ENCODE results near the gene ROCK1. TPM values are rescaled to one million over a fixed set of nuclear protein-coding genes. Genes with fewer than 3 reads are reported as not detected.

ROCK1 gene
- polyA plus RNA-seq, 1 of the 3 experiments (the other 2 are of a cell fraction) = 4.9 TPM

DNA sequence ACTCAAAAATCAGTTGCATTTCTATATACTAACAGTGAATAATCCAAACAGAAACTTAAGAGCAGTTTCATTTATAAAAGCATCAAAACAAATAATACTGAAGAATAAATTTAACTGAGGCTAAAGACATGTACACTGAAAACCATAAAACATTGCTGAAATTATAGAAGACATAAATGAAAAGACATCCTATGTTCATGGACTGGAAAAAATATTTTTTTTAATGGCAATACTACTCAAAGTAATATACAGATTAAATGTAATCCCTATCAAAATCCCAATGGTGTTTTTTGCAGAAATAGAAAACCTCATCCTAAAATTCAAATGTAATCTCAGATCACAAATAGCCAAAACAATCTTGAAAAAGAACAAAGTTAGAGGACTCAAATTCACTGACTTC is 28.6 kb downstream of the ROCK1 start:
- Histone ChIP-seq H4K20me1 (ENCODE audit: insufficient read depth) (peaks cover 86% of the 10 kb centered on the region), H3K4me2 (no peak overlapping the region)
- no peak for TF ChIP-seq POLR2AphosphoS5 (IDR thresholded peaks at IDR 0.05; ENCODE audit: low read depth, low read length)
- TF ChIP-seq, protein P1, sequence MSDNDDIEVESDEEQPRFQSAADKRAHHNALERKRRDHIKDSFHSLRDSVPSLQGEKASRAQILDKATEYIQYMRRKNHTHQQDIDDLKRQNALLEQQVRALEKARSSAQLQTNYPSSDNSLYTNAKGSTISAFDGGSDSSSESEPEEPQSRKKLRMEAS (IDR thresholded peaks at IDR 0.05; ENCODE audit: low read depth) = no peak
- TF ChIP-seq FOXJ3 (CRISPR knock-in tag; IDR thresholded peaks at IDR 0.05) = no peak
- no peak for TF ChIP-seq TEAD4 (IDR thresholded peaks at IDR 0.05; ENCODE audit: borderline replicate concordance, insufficient read depth)
- TF ChIP-seq JUND (IDR thresholded peaks at IDR 0.05) = no peak
- TF ChIP-seq USF2 (IDR thresholded peaks at IDR 0.05; ENCODE audit: borderline replicate concordance, low read depth, low read length) = no peak
- TF ChIP-seq PBX3 (IDR thresholded peaks at IDR 0.05) = no peak
- no peak for TF ChIP-seq CTCF (IDR thresholded peaks at IDR 0.05)

GRCh38 chr18:21081426-21081825 is 30.2 kb downstream of the ROCK1 start:
- no peak overlapping the region for H3K4me2 ChIP-seq
- H3K27me3 ChIP-seq (ENCODE audit: insufficient read depth) = no peaks in the 10 kb centered on the region
- POLR2A ChIA-PET = no interaction called here
- H3K9me2 ChIP-seq = no peaks in the 10 kb centered on the region
- no peaks in the 10 kb centered on the region for H3F3A ChIP-seq (replicated peaks; ENCODE audit: insufficient read depth)
- H3K9me3 ChIP-seq = peaks cover 12% of the 10 kb centered on the region; the same call in 1 of the 2 replicates
- peaks cover 100% of the 10 kb centered on the region for H3K79me2 ChIP-seq (ENCODE audit: insufficient read depth)
- H3K4me1 ChIP-seq (ENCODE audit: control insufficient read depth in 1 of 2, insufficient read depth in 2 of 2, low read depth in 1 of 2, low read length in 1 of 2) = no peaks in the 10 kb centered on the region; a peak in 1 of 4 replicates
- peaks cover 0 to 24% of the 10 kb centered on the region in 2 experiments for H3K36me3 ChIP-seq (replicated peaks in 1 of 2; ENCODE audit: control insufficient read depth in 1 of 2, insufficient read depth in 2 of 2, low read length in 1 of 2)
- peaks cover 89% of the 10 kb centered on the region for H4K20me1 ChIP-seq (ENCODE audit: insufficient read depth)
- no peak overlapping the region for H3K4me3 ChIP-seq (ENCODE audit: low read depth in 2 of 2, low read length in 1 of 2)
- CTCF ChIA-PET = no interaction called here
- H3K27ac ChIP-seq (ENCODE audit: low read depth in 2 of 2, low read length in 1 of 2) = no peak overlapping the region
- H3K9ac ChIP-seq = no peak overlapping the region
- 100% methylated on average over 1 of the region's 1 CpG for WGBS (ENCODE audit: low lambda C conversion rate)
- H2AFZ ChIP-seq (ENCODE audit: low read depth) = no peak overlapping the region
- no peak for DNase-seq
- TF ChIP-seq POLR2AphosphoS5 (IDR thresholded peaks at IDR 0.05; ENCODE audit: low read depth, low read length) = no peak
- no peak for TF ChIP-seq ZBTB33 (IDR thresholded peaks at IDR 0.05; ENCODE audit: borderline replicate concordance, low read depth)
- no peak for TF ChIP-seq RFX5 (IDR thresholded peaks at IDR 0.05; ENCODE audit: low read length)
- no peak for TF ChIP-seq TEAD4 (IDR thresholded peaks at IDR 0.05; ENCODE audit: borderline replicate concordance, insufficient read depth)
- TF ChIP-seq RCOR1 (IDR thresholded peaks at IDR 0.05; ENCODE audit: low read length) = no peak
- no peak for TF ChIP-seq ELF1 (IDR thresholded peaks at IDR 0.05)
- no peak for TF ChIP-seq REST (IDR thresholded peaks at IDR 0.05; ENCODE audit: low read depth, low read length)
- no peak for TF ChIP-seq RXRA (IDR thresholded peaks at IDR 0.05; ENCODE audit: borderline replicate concordance, low read depth)
- no peak for TF ChIP-seq GATA2 (CRISPR knock-in tag; IDR thresholded peaks at IDR 0.05)
- TF ChIP-seq MXI1 (IDR thresholded peaks at IDR 0.05; ENCODE audit: low read depth, low read length) = no peak
- TF ChIP-seq JUND (IDR thresholded peaks at IDR 0.05) = no peak
- TF ChIP-seq CHD2 (IDR thresholded peaks at IDR 0.05; ENCODE audit: low read length, partially characterized antibody) = no peak

More for the DNA sequence above, 28.6 kb downstream of the ROCK1 start:
- Histone ChIP-seq H3K9me3 (peaks cover 12% of the 10 kb centered on the region; the same call in 1 of the 2 replicates), H3K27me3 (ENCODE audit: insufficient read depth) (no peaks in the 10 kb centered on the region), H3K4me3 (ENCODE audit: low read depth in 2 of 2, low read length in 1 of 2) (no peak overlapping the region), H3K9ac (no peak overlapping the region), H3K27ac (ENCODE audit: low read depth in 2 of 2, low read length in 1 of 2) (no peak overlapping the region), H2AFZ (ENCODE audit: low read depth) (no peak overlapping the region), H3K79me2 (ENCODE audit: insufficient read depth) (peaks cover 100% of the 10 kb centered on the region), H3K4me1 (ENCODE audit: control insufficient read depth in 1 of 2, insufficient read depth in 2 of 2, low read depth in 1 of 2, low read length in 1 of 2) (no peaks in the 10 kb centered on the region; a peak in 1 of 4 replicates), H3K36me3 (replicated peaks in 1 of 2; ENCODE audit: control insufficient read depth in 1 of 2, insufficient read depth in 2 of 2, low read length in 1 of 2) (peaks cover 0 to 24% of the 10 kb centered on the region in 2 experiments), H3F3A (replicated peaks; ENCODE audit: insufficient read depth) (peaks cover 5% of the 10 kb centered on the region), H3K9me2 (no peaks in the 10 kb centered on the region)
- ChIA-PET CTCF (no interaction called here), POLR2A (no interaction called here)
- DNase-seq = no peak
